Measurements from ENCODE around the gene PDIA4. TPM values are rescaled to one million over a fixed set of nuclear protein-coding genes. Genes with fewer than 3 reads are reported as not detected.
A peak's percentile ranks its signal among the peaks of the same experiment; 100 is the strongest.
"Not testable (repeated sequence)": the region's sequence is repeated elsewhere in the genome, so short reads cannot be mapped to it uniquely, and the experiment has no call there.

The PDIA4 gene
- total and polyA plus RNA-seq, 12 donors, result 10.2 to 64.5 (median 24.6) TPM

DNA sequence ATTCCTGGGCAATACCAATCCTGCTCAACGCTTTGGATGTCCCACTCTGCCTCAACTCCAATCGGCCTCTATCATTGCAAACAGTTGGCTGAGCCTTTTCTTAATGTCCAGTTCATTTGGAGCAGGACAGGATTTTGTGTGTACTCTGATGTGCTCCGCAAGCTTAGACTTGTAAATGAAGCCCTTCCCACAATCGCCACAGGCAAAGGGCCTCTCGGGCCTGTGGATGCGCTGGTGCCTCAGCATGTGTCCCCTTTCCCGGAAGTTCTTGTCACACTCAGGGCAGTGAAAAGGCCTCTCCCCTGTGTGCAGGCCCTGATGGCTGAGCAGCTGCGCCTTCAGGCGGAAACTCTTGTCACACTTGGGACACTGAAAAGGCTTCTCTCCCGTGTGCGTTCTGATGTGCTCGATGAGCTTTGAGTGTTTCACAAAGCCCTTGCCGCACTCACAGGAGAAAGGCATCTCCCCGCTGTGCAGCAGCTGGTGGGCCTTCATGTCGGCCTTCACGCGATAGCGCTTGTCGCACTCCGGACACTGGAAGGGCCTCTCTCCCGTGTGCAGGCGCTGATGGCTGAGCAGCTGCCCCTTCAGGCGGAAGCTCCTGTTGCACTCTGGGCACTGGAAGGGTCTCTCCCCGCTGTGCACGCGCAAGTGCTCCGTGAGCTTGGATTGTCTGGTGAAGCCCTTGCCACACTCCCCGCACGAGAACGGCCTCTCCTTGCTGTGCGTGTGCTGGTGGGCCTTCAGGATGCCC lies 42.2 kb upstream of the PDIA4 start:
- intact Hi-C loops (cut with DNase I), result no loop called here
- H3K27me3 ChIP-seq, result no peaks in the 10 kb centered on the region
- WGBS, 2 donors, result 95 to 96% methylated on average over 31 of the region's 31 CpGs
- H3K36me3 ChIP-seq, result peaks cover 0 to 63% (median 26%) of the 10 kb centered on the region in 9 donors
- peaks cover 0 to 17% (median 0%) of the 10 kb centered on the region in 9 donors for H3K4me1 ChIP-seq
- H3K4me3 ChIP-seq, result no peak overlapping the region
- H3K27ac ChIP-seq, result no peak overlapping the region
- no peak for ATAC-seq
- no peak for TF ChIP-seq CTCF (IDR thresholded peaks at IDR 0.05)
- H3K9me3 ChIP-seq, result no peaks in the 10 kb centered on the region
- DNase-seq, result no peak

DNA sequence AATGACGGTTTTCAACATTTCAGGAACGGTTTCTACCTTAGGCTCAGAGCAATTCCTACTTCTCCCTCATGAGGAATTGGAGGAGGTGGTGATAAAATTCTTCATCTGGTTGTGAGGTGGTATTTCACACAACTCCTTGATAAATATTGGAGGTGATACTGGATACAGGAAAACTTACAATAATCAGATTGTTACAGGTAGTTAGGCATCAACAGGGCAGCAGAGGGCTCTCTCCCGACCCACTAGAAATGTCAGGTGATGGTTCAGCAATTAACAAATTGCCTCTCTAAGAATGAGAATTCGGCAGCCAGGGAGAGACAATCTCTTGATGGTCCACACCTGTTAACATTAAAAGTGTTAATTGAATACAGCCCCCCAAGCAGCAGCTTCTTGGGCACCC lies 39.6 kb upstream of the PDIA4 start:
- no peaks in the 10 kb centered on the region for H3K27me3 ChIP-seq
- DNase-seq (no peak), ATAC-seq (no peak)
- H3K27ac ChIP-seq, result no peak overlapping the region
- no peaks in the 10 kb centered on the region for H3K9me3 ChIP-seq
- TF ChIP-seq CTCF (IDR thresholded peaks at IDR 0.05), result no peak
- no peak overlapping the region for H3K4me3 ChIP-seq
- peaks cover 0 to 52% (median 26%) of the 10 kb centered on the region in 9 donors for H3K36me3 ChIP-seq
- peaks cover 0 to 20% (median 0%) of the 10 kb centered on the region in 9 donors for H3K4me1 ChIP-seq
- WGBS, 2 donors, result 77 to 79% methylated on average over 4 of the region's 4 CpGs
- intact Hi-C loops (cut with DNase I), result loop anchor here in 8 of 10 donors (5.0 to 10.0 kb wide), 3 partner anchors 41 to 63 kb away; partner anchors contain the start of gene PDIA4 (in 2 of the 8)

DNA sequence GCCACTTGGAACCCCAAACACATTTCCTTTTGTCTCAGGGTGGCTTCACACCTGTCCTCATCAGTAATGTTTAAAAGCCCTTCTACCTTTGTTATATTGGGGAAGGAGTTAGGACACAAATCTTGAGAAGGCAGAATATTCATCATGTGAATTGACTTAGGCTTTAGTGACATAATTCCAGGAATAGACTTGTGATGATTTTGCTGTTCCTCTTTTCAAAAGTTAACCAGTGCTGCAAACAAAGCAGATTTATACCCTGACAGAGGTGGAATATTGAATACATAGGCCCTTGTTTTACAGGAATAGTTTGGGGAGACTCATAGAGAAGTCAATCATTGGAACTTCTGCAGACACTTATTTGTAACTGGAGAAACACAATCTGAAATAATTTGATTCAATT lies 35.2 kb upstream of the PDIA4 start:
- Histone ChIP-seq H3K27me3 (no peaks in the 10 kb centered on the region), H3K9me3 (no peaks in the 10 kb centered on the region), H3K4me1 (peaks cover 0 to 16% (median 0%) of the 10 kb centered on the region in 9 donors), H3K4me3 (no peak overlapping the region), H3K27ac (peak overlapping the region in 1 of 10 donors; percentile 98), H3K36me3 (peaks cover 0 to 12% (median 3%) of the 10 kb centered on the region in 9 donors)
- ATAC-seq (no peak), DNase-seq (no peak)
- intact Hi-C loops (cut with DNase I), result loop anchor here in 4 of 10 donors (5.0 to 10.0 kb wide), 3 partner anchors 36 to 59 kb away; partner anchors contain the start of gene PDIA4 (in 1 of the 4)
- TF ChIP-seq CTCF (IDR thresholded peaks at IDR 0.05), result no peak

DNA sequence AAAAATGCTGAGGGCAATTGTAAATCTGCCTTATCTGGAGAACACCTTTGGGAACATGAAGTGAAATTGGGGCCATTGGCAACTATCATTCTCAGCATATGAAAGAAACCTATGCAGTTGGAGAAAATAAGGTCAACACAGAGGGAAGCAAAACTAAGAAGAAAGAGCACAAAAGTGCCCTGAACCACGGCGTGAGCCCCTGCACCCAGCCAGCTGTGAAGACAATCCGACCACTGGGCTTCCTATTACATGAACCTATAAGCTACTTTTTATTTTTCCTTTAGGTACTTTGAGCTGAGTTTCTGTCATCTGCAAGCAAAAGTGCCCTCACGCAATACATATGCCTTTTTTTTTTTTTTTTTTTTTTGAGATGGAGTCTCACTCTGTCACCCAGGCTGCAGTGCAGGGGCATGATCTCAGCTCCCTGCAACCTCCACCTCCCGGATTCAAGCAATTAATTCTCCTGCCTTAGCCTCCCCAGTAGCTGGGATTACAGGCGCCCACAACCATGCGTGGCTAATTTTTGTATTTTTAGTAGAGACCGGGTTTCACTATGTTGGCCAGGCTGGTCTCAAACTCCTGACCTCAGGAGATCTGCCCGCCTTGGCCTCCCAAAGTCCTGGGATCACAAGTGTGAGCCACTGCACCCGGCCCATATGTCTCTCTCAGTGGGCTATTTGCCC lies 34.1 kb upstream of the PDIA4 start:
- not testable (repeated sequence) for H3K9me3 ChIP-seq, H3K27me3 ChIP-seq, H3K27ac ChIP-seq, H3K4me3 ChIP-seq, DNase-seq, H3K36me3 ChIP-seq, ATAC-seq
- intact Hi-C loops (cut with DNase I), result loop anchor here in 4 of 10 donors (5.0 to 10.0 kb wide), 3 partner anchors 35 to 58 kb away; partner anchors contain the start of gene PDIA4 (in 1 of the 4)
- H3K4me1 ChIP-seq, result peaks cover 0 to 16% (median 0%) of the 10 kb centered on the region in 9 donors
- WGBS, 2 donors, result 91% methylated on average over 10 of the region's 10 CpGs

All from heart right ventricle (tissue), 16 donors.